ENCODE measurements around the gene LY6G6F. TPM values are rescaled to one million over a fixed set of nuclear protein-coding genes. Genes with fewer than 3 reads are reported as not detected.

LY6G6F gene
- polyA plus RNA-seq, 1 of the 3 experiments (the other 2 are of a cell fraction): not detected

DNA sequence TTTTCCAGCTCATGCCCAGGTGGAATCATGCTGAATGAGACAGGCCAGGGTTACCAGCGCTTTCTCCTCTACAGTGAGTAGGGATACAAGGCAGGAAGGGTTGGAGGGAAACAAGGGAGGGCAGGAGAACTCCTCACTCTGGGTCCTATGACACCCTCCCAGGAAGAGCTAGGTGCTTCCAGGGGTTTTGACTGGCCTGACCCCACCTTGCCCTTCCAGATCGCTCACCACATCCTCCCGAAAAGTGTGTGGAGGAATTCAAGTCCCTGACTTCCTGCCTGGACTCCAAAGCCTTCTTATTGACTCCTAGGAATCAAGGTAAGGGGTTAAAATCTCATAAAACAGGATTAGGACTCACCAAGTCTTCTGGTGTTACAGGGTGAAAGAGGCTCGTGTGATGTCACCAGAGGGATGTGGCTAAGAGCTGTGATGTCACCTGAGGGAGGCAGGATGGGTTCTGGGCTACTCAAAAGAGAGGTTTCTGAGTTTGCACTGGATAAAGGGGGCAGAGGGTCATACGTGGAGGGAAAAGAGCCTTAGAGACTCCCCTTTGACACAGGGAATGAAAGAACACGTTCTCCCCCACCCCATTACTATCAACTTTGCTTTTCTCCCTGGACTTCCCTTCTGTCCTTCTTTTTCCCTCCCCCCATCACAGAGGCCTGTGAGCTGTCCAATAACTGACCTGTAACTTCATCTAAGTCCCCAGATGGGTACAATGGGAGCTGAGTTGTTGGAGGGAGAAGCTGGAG is 49.1 kb upstream of the LY6G6F start:
- no peak for DNase-seq
- Histone ChIP-seq H2AFZ (ENCODE audit: low read depth) (no peak overlapping the region), H3F3A (replicated peaks; ENCODE audit: insufficient read depth) (peaks cover 32% of the 10 kb centered on the region), H3K4me1 (ENCODE audit: control insufficient read depth in 1 of 2, insufficient read depth in 2 of 2, low read depth in 1 of 2, low read length in 1 of 2) (peaks cover 13 to 27% of the 10 kb centered on the region in 2 experiments; a peak in 2 of 4 replicates), H3K27me3 (ENCODE audit: insufficient read depth) (no peaks in the 10 kb centered on the region), H3K4me3 (ENCODE audit: low read depth in 2 of 2, low read length in 1 of 2) (no peak overlapping the region), H4K20me1 (ENCODE audit: insufficient read depth) (peaks cover 8% of the 10 kb centered on the region; the same call in 1 of the 2 replicates), H3K4me2 (peak overlapping the region; percentile 97; the same call in 1 of the 2 replicates), H3K9ac (no peak overlapping the region), H3K9me2 (no peaks in the 10 kb centered on the region), H3K36me3 (replicated peaks in 1 of 2; ENCODE audit: control insufficient read depth in 1 of 2, insufficient read depth in 2 of 2, low read length in 1 of 2) (peaks cover 7 to 9% of the 10 kb centered on the region in 2 experiments), H3K27ac (ENCODE audit: low read depth in 2 of 2, low read length in 1 of 2) (no peak overlapping the region), H3K79me2 (ENCODE audit: insufficient read depth) (peaks cover 76% of the 10 kb centered on the region), H3K9me3 (no peaks in the 10 kb centered on the region)
- ChIA-PET POLR2A (interaction anchor here (0.7 kb wide), 1 partner anchor 14 kb away, joined by 3 read pairs; no protein-coding TSS in a partner anchor), CTCF (interaction anchor here (0.8 to 1.4 kb wide), 3 partner anchors 14 to 71 kb away, joined by 3 to 4 read pairs (median 3); no protein-coding TSS in a partner anchor)
- WGBS (ENCODE audit: low lambda C conversion rate): 77% methylated on average over 5 of the region's 6 CpGs
- no peak for TF ChIP-seq TEAD4 (IDR thresholded peaks at IDR 0.05; ENCODE audit: borderline replicate concordance, insufficient read depth)
- no peak for TF ChIP-seq MEF2A (IDR thresholded peaks at IDR 0.05; ENCODE audit: borderline replicate concordance, low read depth)
- no peak for TF ChIP-seq MXI1 (IDR thresholded peaks at IDR 0.05; ENCODE audit: low read depth, low read length)
- TF ChIP-seq GATA2 (CRISPR knock-in tag; IDR thresholded peaks at IDR 0.05): no peak
- TF ChIP-seq, protein P1, sequence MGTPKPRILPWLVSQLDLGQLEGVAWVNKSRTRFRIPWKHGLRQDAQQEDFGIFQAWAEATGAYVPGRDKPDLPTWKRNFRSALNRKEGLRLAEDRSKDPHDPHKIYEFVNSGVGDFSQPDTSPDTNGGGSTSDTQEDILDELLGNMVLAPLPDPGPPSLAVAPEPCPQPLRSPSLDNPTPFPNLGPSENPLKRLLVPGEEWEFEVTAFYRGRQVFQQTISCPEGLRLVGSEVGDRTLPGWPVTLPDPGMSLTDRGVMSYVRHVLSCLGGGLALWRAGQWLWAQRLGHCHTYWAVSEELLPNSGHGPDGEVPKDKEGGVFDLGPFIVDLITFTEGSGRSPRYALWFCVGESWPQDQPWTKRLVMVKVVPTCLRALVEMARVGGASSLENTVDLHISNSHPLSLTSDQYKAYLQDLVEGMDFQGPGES (IDR thresholded peaks at IDR 0.05; ENCODE audit: low read depth, low read length): no peak
- no peak for TF ChIP-seq RFX5 (IDR thresholded peaks at IDR 0.05; ENCODE audit: low read length)
- TF ChIP-seq, protein P2, sequence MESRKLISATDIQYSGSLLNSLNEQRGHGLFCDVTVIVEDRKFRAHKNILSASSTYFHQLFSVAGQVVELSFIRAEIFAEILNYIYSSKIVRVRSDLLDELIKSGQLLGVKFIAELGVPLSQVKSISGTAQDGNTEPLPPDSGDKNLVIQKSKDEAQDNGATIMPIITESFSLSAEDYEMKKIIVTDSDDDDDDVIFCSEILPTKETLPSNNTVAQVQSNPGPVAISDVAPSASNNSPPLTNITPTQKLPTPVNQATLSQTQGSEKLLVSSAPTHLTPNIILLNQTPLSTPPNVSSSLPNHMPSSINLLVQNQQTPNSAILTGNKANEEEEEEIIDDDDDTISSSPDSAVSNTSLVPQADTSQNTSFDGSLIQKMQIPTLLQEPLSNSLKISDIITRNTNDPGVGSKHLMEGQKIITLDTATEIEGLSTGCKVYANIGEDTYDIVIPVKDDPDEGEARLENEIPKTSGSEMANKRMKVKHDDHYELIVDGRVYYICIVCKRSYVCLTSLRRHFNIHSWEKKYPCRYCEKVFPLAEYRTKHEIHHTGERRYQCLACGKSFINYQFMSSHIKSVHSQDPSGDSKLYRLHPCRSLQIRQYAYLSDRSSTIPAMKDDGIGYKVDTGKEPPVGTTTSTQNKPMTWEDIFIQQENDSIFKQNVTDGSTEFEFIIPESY (IDR thresholded peaks at IDR 0.05; ENCODE audit: borderline replicate concordance, low read depth): no peak
- TF ChIP-seq TAF1 (IDR thresholded peaks at IDR 0.05; ENCODE audit: borderline replicate concordance, low read depth, low read length): no peak
- TF ChIP-seq USF2 (IDR thresholded peaks at IDR 0.05; ENCODE audit: borderline replicate concordance, low read depth, low read length): no peak
- no peak for TF ChIP-seq TCF12 (IDR thresholded peaks at IDR 0.05)
- TF ChIP-seq RCOR1 (IDR thresholded peaks at IDR 0.05; ENCODE audit: low read length): no peak
- TF ChIP-seq USF1 (IDR thresholded peaks at IDR 0.05; ENCODE audit: borderline replicate concordance, low read depth): no peak
- TF ChIP-seq RXRA (IDR thresholded peaks at IDR 0.05; ENCODE audit: borderline replicate concordance, low read depth): no peak
- no peak for TF ChIP-seq REST (IDR thresholded peaks at IDR 0.05; ENCODE audit: low read depth, low read length)
- TF ChIP-seq MAX (IDR thresholded peaks at IDR 0.05; ENCODE audit: low read depth): no peak
- no peak for TF ChIP-seq NFIC (IDR thresholded peaks at IDR 0.05; ENCODE audit: borderline replicate concordance)
- TF ChIP-seq EP300 (IDR thresholded peaks at IDR 0.05; ENCODE audit: borderline replicate concordance in 1 of 2, low read depth in 1 of 2, low read length in 1 of 2): no peak
- TF ChIP-seq CHD2 (IDR thresholded peaks at IDR 0.05; ENCODE audit: low read length, partially characterized antibody): no peak
- TF ChIP-seq NRF1 (IDR thresholded peaks at IDR 0.05; ENCODE audit: low read depth, low read length): no peak
- no peak for TF ChIP-seq RAD21 (IDR thresholded peaks at IDR 0.05; ENCODE audit: low read length)
